ENCODE measurements around the gene SLC38A11.

- TF ChIP-seq CTCF (IDR thresholded peaks at IDR 0.05), result no peak
- TF ChIP-seq POLR2AphosphoS5 (IDR thresholded peaks at IDR 0.05; ENCODE audit: low read depth, low read length), result no peak
- no peak for TF ChIP-seq SIN3A (IDR thresholded peaks at IDR 0.05; ENCODE audit: borderline replicate concordance, insufficient read depth, low read depth, low read length)
Observed at GRCh38 chr2:164937864-164938401, 17.4 kb downstream of the SLC38A11 start.
